SK-N-SH (cell line): Measurements from ENCODE around the gene SLC37A1. TPM values are rescaled to one million over a fixed set of nuclear protein-coding genes. Genes with fewer than 3 reads are reported as not detected.

Experiments
- CTCF ChIA-PET: fragments of 300-600, 350-600 bp; formaldehyde crosslinking; extraction: SDS; loops from one replicate; lab custom pipeline; 2021; lab: Yijun Ruan, JAX
- POLR2A ChIA-PET: fragments of 350-600 bp; sonication (Branson Sonifier 250); formaldehyde crosslinking; extraction: SDS; loops from one replicate; lab custom pipeline; 2020; ENCODE audit warnings: antibody characterized with exemption, inconsistent platforms; lab: Yijun Ruan, JAX
- DNase-seq: peaks from one replicate; pipeline ENCODE4 v3.0.0; 2012
- H2AFZ ChIP-seq: fragments of 200-600 bp; sonication (generic); 2 replicates; pipeline ENCODE4 v1.8.1; 2016; ENCODE audit warnings: antibody characterized with exemption, mild to moderate bottlenecking, low read depth
- H3F3A ChIP-seq: fragments of 200-600 bp; sonication (generic); replicated peaks from 2 replicates; pipeline ENCODE3; 2016; ENCODE audit warnings: antibody characterized with exemption, mild to moderate bottlenecking; ENCODE audit not compliant: insufficient read depth
- H3K27ac ChIP-seq, 2 experiments: fragments of 200-500 bp in 1 of 2; fragments of 200-600 bp in 1 of 2; sonication (Bioruptor generic) in 1 of 2; sonication (generic), shearing (Covaris generic) in 1 of 2; 2 replicates each; pipeline versions ENCODE4 v1.5.1 to v1.6.1; 2014 to 2016; ENCODE audit warnings: low read depth in 2 of 2, inconsistent platforms in 1 of 2, low read length in 1 of 2, mild to moderate bottlenecking in 1 of 2, mixed read lengths in 1 of 2
- H3K27me3 ChIP-seq: fragments of 200-600 bp; sonication (generic), shearing (Covaris generic); 2 replicates; pipeline ENCODE4 v1.6.1; 2016; ENCODE audit warnings: mixed run types; ENCODE audit not compliant: insufficient read depth
- H3K36me3 ChIP-seq, 2 experiments: fragments of 200-500 bp in 1 of 2; fragments of 200-600 bp in 1 of 2; sonication (Bioruptor generic) in 1 of 2; sonication (generic) in 1 of 2; replicated peaks in 1 of 2; 2 replicates each; pipeline versions ENCODE3 to v1.5.1; 2014 to 2016; ENCODE audit warnings: low read length in 1 of 2, mild to moderate bottlenecking in 1 of 2; ENCODE audit not compliant: insufficient read depth in 2 of 2, control insufficient read depth in 1 of 2
- H3K4me1 ChIP-seq, 2 experiments: fragments of 200-500 bp in 1 of 2; fragments of 200-600 bp in 1 of 2; sonication (Bioruptor generic) in 1 of 2; sonication (generic), shearing (Covaris generic) in 1 of 2; 2 replicates each; pipeline versions ENCODE4 v1.5.1 to v1.6.1; 2014 to 2016; ENCODE audit warnings: low read depth in 1 of 2, low read length in 1 of 2, mixed run types in 1 of 2; ENCODE audit not compliant: insufficient read depth in 2 of 2, control insufficient read depth in 1 of 2
- H3K4me2 ChIP-seq: fragments of 200-600 bp; sonication (generic), shearing (Covaris generic); 2 replicates; pipeline ENCODE4 v1.6.1; 2017; ENCODE audit warnings: mixed run types
- H3K4me3 ChIP-seq, 2 experiments: fragments of 200-500 bp in 1 of 2; fragments of 200-600 bp in 1 of 2; sonication (Bioruptor generic) in 1 of 2; sonication (generic), shearing (Covaris generic) in 1 of 2; 2 replicates each; pipeline versions ENCODE4 v1.5.1 to v1.8.1; 2014 to 2016; ENCODE audit warnings: low read depth in 2 of 2, inconsistent platforms in 1 of 2, low read length in 1 of 2, mild to moderate bottlenecking in 1 of 2, mixed read lengths in 1 of 2, moderate library complexity in 1 of 2
- H3K79me2 ChIP-seq: fragments of 200-600 bp; sonication (generic); 2 replicates; pipeline ENCODE4 v1.8.1; 2017; ENCODE audit warnings: mild to moderate bottlenecking; ENCODE audit not compliant: insufficient read depth
- H3K9ac ChIP-seq: fragments of 200-600 bp; sonication (generic); 2 replicates; pipeline ENCODE4 v1.6.1; 2017; ENCODE audit warnings: mixed run types
- H3K9me2 ChIP-seq: fragments of 200-600 bp; sonication (generic); 2 replicates; pipeline ENCODE4 v1.6.1; 2017; ENCODE audit warnings: mixed run types
- H3K9me3 ChIP-seq: fragments of 200-600 bp; sonication (generic); 2 replicates; pipeline ENCODE4 v1.6.1; 2017; ENCODE audit warnings: mixed run types, mild to moderate bottlenecking, moderate library complexity
- H4K20me1 ChIP-seq: fragments of 200-600 bp; sonication (generic); 2 replicates; pipeline ENCODE4 v1.6.1; 2017; ENCODE audit warnings: mild to moderate bottlenecking, mixed run types; ENCODE audit not compliant: insufficient read depth
- ELF1 ChIP-seq: IDR thresholded peaks from 2 replicates; pipeline ENCODE4 v1.4.0; 2012
- EP300 ChIP-seq, 2 experiments: IDR thresholded peaks; 2 replicates each; pipeline versions ENCODE4 v1.4.0 to v1.6.1; 2012; ENCODE audit warnings: borderline replicate concordance in 1 of 2, low read depth in 1 of 2, low read length in 1 of 2
- FOSL2 ChIP-seq: IDR thresholded peaks from 2 replicates; pipeline ENCODE4 v1.4.0; 2012; ENCODE audit warnings: low read depth, mild to moderate bottlenecking, moderate library complexity, borderline replicate concordance
- FOXJ3 ChIP-seq: sonication (generic); formaldehyde crosslinking; IDR thresholded peaks from 2 replicates; pipeline ENCODE4 v1.5.1; 2020; ENCODE audit warnings: mild to moderate bottlenecking, missing genetic modification reagents
- FOXM1 ChIP-seq: IDR thresholded peaks from 2 replicates; pipeline ENCODE4 v1.4.0; 2012; ENCODE audit warnings: low read depth, mild to moderate bottlenecking
- GABPA ChIP-seq: IDR thresholded peaks from 2 replicates; pipeline ENCODE4 v1.4.0; 2012; ENCODE audit warnings: low read depth, mild to moderate bottlenecking
- GATA2 ChIP-seq: sonication (generic); formaldehyde crosslinking; IDR thresholded peaks from 2 replicates; pipeline ENCODE4 v1.5.0; 2020; ENCODE audit warnings: mild to moderate bottlenecking, missing genetic modification reagents
- IRF3 ChIP-seq: fragments of 150-350 bp; IDR thresholded peaks from 2 replicates; pipeline ENCODE4 v1.6.1; 2016; ENCODE audit warnings: mild to moderate bottlenecking, low read depth, low read length
- MEF2A ChIP-seq: IDR thresholded peaks from 2 replicates; pipeline ENCODE4 v1.4.0; 2012; ENCODE audit warnings: low read depth, borderline replicate concordance
- MXI1 ChIP-seq: IDR thresholded peaks from 2 replicates; pipeline ENCODE4 v1.6.1; 2012; ENCODE audit warnings: mild to moderate bottlenecking, low read depth, low read length, improper control_type of control experiment
- PBX3 ChIP-seq: IDR thresholded peaks from 2 replicates; pipeline ENCODE4; 2012
- REST ChIP-seq: IDR thresholded peaks from 2 replicates; pipeline ENCODE4 v1.6.1; 2012; ENCODE audit warnings: mild to moderate bottlenecking, low read depth, low read length, moderate library complexity
- RFX5 ChIP-seq: IDR thresholded peaks from 2 replicates; pipeline ENCODE4 v1.6.1; 2012; ENCODE audit warnings: mild to moderate bottlenecking, improper control_type of control experiment, low read length
- RXRA ChIP-seq: IDR thresholded peaks from 2 replicates; pipeline ENCODE4 v1.4.0; 2012; ENCODE audit warnings: low read depth, mild to moderate bottlenecking, borderline replicate concordance
- SIN3A ChIP-seq: IDR thresholded peaks from 2 replicates; pipeline ENCODE4 v1.6.1; 2012; ENCODE audit warnings: low read depth, mild to moderate bottlenecking, low read length, moderate library complexity, borderline replicate concordance
- SMC3 ChIP-seq: IDR thresholded peaks from 2 replicates; pipeline ENCODE4 v1.6.1; 2012; ENCODE audit warnings: low read depth, low read length, improper control_type of control experiment
- TAF1 ChIP-seq: IDR thresholded peaks from 2 replicates; pipeline ENCODE4 v1.6.1; 2012; ENCODE audit warnings: low read depth, mild to moderate bottlenecking, low read length, moderate library complexity, borderline replicate concordance
- TEAD4 ChIP-seq: IDR thresholded peaks from 2 replicates; pipeline ENCODE4 v1.4.0; 2012; ENCODE audit warnings: mild to moderate bottlenecking, borderline replicate concordance; ENCODE audit not compliant: insufficient read depth
- WGBS: methylation state at CpG from one replicate; pipeline ENCODE4 v1.1.6; 2017; ENCODE audit warnings: low lambda C conversion rate; 5-methylcytosine and 5-hydroxymethylcytosine counted together
- polyA plus RNA-seq, 3 experiments: library from polyadenylated mRNA; depleted of rRNA; stranded (reverse); fragments of >200 nt; gene quantifications; 2 replicates each; pipeline ENCODE4 v1.2.3, GENCODE V29; 2012
- TF ChIP-seq, protein P1 (sequence below): IDR thresholded peaks from 2 replicates; pipeline ENCODE4 v1.4.0; 2012; ENCODE audit warnings: low read depth
- TF ChIP-seq, protein P2 (sequence below): IDR thresholded peaks from 2 replicates; pipeline ENCODE4 v1.4.0; 2012; ENCODE audit warnings: low read depth, borderline replicate concordance

SLC37A1 gene
- polyA plus RNA-seq, 1 of the 3 experiments (the other 2 are of a cell fraction): 2.8 TPM

- no peak overlapping the region for H2AFZ ChIP-seq
- TF ChIP-seq RXRA: no peak
- no peak for TF ChIP-seq GABPA
- TF ChIP-seq ELF1: no peak
- TF ChIP-seq PBX3: no peak
- TF ChIP-seq FOXM1: no peak
- TF ChIP-seq, protein P1, sequence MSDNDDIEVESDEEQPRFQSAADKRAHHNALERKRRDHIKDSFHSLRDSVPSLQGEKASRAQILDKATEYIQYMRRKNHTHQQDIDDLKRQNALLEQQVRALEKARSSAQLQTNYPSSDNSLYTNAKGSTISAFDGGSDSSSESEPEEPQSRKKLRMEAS: no peak
- TF ChIP-seq FOSL2: no peak
- TF ChIP-seq SMC3: no peak
- no peak for TF ChIP-seq FOXJ3 (CRISPR knock-in tag)
- no peak for TF ChIP-seq REST
- no peak for TF ChIP-seq GATA2 (CRISPR knock-in tag)
- H3K27ac ChIP-seq: no peak overlapping the region
- no peak for DNase-seq
- ChIA-PET POLR2A (no interaction called here), CTCF (interaction anchor here (1.1 to 1.5 kb wide), 2 partner anchors 10 to 14 kb away, joined by 3 to 4 read pairs; no protein-coding TSS in a partner anchor)
- no peaks in the 10 kb centered on the region for H3K27me3 ChIP-seq
- H3K9ac ChIP-seq: no peak overlapping the region
- H3K4me2 ChIP-seq: no peak overlapping the region
- 89% methylated on average over 9 of the region's 17 CpGs for WGBS
- no peaks in the 10 kb centered on the region for H3K36me3 ChIP-seq
- H3K4me1 ChIP-seq: no peaks in the 10 kb centered on the region
- H3K4me3 ChIP-seq: no peak overlapping the region
- H3K9me3 ChIP-seq: no peaks in the 10 kb centered on the region
- H3K79me2 ChIP-seq: no peaks in the 10 kb centered on the region
- H3F3A ChIP-seq: no peaks in the 10 kb centered on the region
- no peaks in the 10 kb centered on the region for H4K20me1 ChIP-seq
- H3K9me2 ChIP-seq: no peaks in the 10 kb centered on the region
Observed at GRCh38 chr21:42524341-42525028, 10.8 kb downstream of the SLC37A1 start.

DNA sequence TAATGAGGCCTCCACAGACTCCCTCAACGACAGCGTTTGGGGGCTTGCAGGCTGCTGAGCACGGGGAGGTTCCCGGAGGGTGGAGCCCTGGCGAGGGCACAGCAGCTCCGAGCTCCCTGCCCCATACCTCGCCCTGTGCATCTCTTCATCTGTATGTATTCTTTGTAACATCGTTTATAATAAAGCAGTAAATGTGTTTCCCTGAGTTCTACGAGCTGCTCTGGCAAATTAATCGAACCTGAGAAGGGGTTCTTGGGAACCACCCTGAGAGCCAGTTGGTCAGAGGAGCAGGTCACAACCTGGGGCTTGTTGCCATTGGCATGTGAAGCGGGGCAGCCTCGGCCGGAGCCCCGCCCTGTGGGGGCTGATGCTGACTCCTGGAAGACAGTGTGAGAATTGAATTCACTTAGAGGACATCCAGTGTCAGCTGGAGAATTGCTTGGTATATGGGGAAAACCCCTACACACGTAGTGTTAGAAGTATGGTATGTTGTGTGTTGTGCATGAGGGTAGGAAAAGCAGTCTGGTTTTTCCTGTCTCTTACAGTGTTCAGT is 11.5 kb downstream of the SLC37A1 start:
- no peaks in the 10 kb centered on the region for H3K4me1 ChIP-seq
- H3K9me3 ChIP-seq: no peaks in the 10 kb centered on the region
- H3F3A ChIP-seq: no peaks in the 10 kb centered on the region
- H2AFZ ChIP-seq: no peak overlapping the region
- WGBS: 72% methylated on average over 14 of the region's 15 CpGs
- H3K4me3 ChIP-seq: no peak overlapping the region
- no peak overlapping the region for H3K27ac ChIP-seq
- no peak overlapping the region for H3K4me2 ChIP-seq
- no peak overlapping the region for H3K9ac ChIP-seq
- no peaks in the 10 kb centered on the region for H3K79me2 ChIP-seq
- ChIA-PET CTCF (interaction anchor here (1.1 kb wide), 1 partner anchor 13 kb away, joined by 3 read pairs; no protein-coding TSS in a partner anchor), POLR2A (no interaction called here)
- no peaks in the 10 kb centered on the region for H3K36me3 ChIP-seq
- no peaks in the 10 kb centered on the region for H3K27me3 ChIP-seq
- no peak for DNase-seq
- H3K9me2 ChIP-seq: no peaks in the 10 kb centered on the region
- H4K20me1 ChIP-seq: no peaks in the 10 kb centered on the region
- TF ChIP-seq RFX5 (no peak), GATA2 (CRISPR knock-in tag) (no peak), TEAD4 (no peak), TAF1 (no peak), IRF3 (no peak), EP300 (IDR thresholded peaks at IDR 0.05; ENCODE audit: borderline replicate concordance in 1 of 2, low read depth in 1 of 2, low read length in 1 of 2) (no peak), MEF2A (no peak), MXI1 (no peak), GABPA (no peak), SIN3A (no peak)
- TF ChIP-seq, protein P2, sequence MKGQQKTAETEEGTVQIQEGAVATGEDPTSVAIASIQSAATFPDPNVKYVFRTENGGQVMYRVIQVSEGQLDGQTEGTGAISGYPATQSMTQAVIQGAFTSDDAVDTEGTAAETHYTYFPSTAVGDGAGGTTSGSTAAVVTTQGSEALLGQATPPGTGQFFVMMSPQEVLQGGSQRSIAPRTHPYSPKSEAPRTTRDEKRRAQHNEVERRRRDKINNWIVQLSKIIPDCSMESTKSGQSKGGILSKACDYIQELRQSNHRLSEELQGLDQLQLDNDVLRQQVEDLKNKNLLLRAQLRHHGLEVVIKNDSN: no peak
